SK-N-SH treated with all-trans-retinoic acid at 6 μM for 48 hours (cell line): ENCODE measurements around the gene DAND5.

Source experiments
- ARNTL ChIP-seq: fragments of 450-650 bp; formaldehyde crosslinking; IDR thresholded peaks from 2 replicates; pipeline ENCODE4 v1.5.0; 2020; ENCODE audit warnings: low read depth, mild to moderate bottlenecking, moderate library complexity, borderline replicate concordance
- OSR1 ChIP-seq: fragments of 250-450 bp; sonication (Bioruptor Pico); IDR thresholded peaks from 2 replicates; pipeline ENCODE4 v1.8.0; 2022; ENCODE audit warnings: moderate library complexity, mild to moderate bottlenecking, inconsistent platforms
- PATZ1 ChIP-seq: fragments of 250-450 bp; sonication (Bioruptor Pico); IDR thresholded peaks from 2 replicates; pipeline ENCODE4 v1.8.0; 2020; ENCODE audit warnings: mild to moderate bottlenecking, moderate library complexity, borderline replicate concordance
- PPARA ChIP-seq: fragments of 250-450 bp; sonication (Bioruptor Pico); IDR thresholded peaks from 2 replicates; pipeline ENCODE4 v1.5.0; 2020; ENCODE audit warnings: mild to moderate bottlenecking, borderline replicate concordance
- TCF4 ChIP-seq: fragments of 250-450 bp; sonication (Bioruptor Pico); IDR thresholded peaks from 2 replicates; pipeline ENCODE4 v1.8.0; 2021; ENCODE audit warnings: mild to moderate bottlenecking, moderate library complexity, borderline replicate concordance
- ZC3H10 ChIP-seq: fragments of 250-450 bp; sonication (Bioruptor Pico); IDR thresholded peaks from 2 replicates; pipeline ENCODE4 v1.5.1; 2021; ENCODE audit warnings: mild to moderate bottlenecking, moderate library complexity

GRCh38 chr19:13018035-13018914, 48.9 kb downstream of the DAND5 start:
- TF ChIP-seq ARNTL (CRISPR knock-in tag) (no peak), PPARA (CRISPR knock-in tag) (no peak), OSR1 (CRISPR knock-in tag) (no peak), TCF4 (CRISPR knock-in tag) (no peak), ZC3H10 (CRISPR knock-in tag) (no peak), PATZ1 (no peak)
